GM23248 (cell line): Measurements from ENCODE around the gene BUB1B. TPM values are rescaled to one million over a fixed set of nuclear protein-coding genes. Genes with fewer than 3 reads are reported as not detected.
"Not testable (repeated sequence)": the region's sequence is repeated elsewhere in the genome, so short reads cannot be mapped to it uniquely, and the experiment has no call there.

Experiments
- DNase-seq: peaks from one replicate; pipeline ENCODE4 v3.0.0-alpha.2; 2015
- H2AFZ ChIP-seq: fragments of 200-600 bp; sonication (generic); 2 replicates; pipeline ENCODE4 v1.6.1; 2016; ENCODE audit warnings: antibody characterized with exemption
- H3F3A ChIP-seq: fragments of 200-600 bp; sonication (generic); 2 replicates; pipeline ENCODE4 v1.6.1; 2016; ENCODE audit warnings: mild to moderate bottlenecking, antibody characterized with exemption, mixed run types; ENCODE audit not compliant: insufficient read depth
- H3K27ac ChIP-seq: fragments of 200-600 bp; sonication (generic); 2 replicates; pipeline ENCODE4 v1.5.1; 2016; ENCODE audit warnings: mild to moderate bottlenecking
- H3K27me3 ChIP-seq: fragments of 200-600 bp; sonication (generic); replicated peaks from 2 replicates; pipeline ENCODE4 v1.6.1; 2016; ENCODE audit warnings: mild to moderate bottlenecking; ENCODE audit not compliant: insufficient read depth
- H3K36me3 ChIP-seq: fragments of 200-600 bp; sonication (generic); 2 replicates; pipeline ENCODE4 v1.6.1; 2016; ENCODE audit warnings: low read depth, mild to moderate bottlenecking
- H3K4me1 ChIP-seq: fragments of 200-600 bp; sonication (generic); 2 replicates; pipeline ENCODE4 v1.6.1; 2016; ENCODE audit warnings: mild to moderate bottlenecking; ENCODE audit not compliant: insufficient read depth
- H3K4me2 ChIP-seq: fragments of 200-600 bp; sonication (generic); one replicate; pipeline ENCODE4 v1.6.1; 2016; ENCODE audit warnings: mild to moderate bottlenecking; ENCODE audit not compliant: unreplicated experiment
- H3K4me3 ChIP-seq: fragments of 200-600 bp; sonication (generic); 2 replicates; pipeline ENCODE4 v1.5.1; 2016; ENCODE audit warnings: mild to moderate bottlenecking
- H3K79me2 ChIP-seq: fragments of 200-600 bp; sonication (generic); 2 replicates; pipeline ENCODE4 v1.6.1; 2016; ENCODE audit warnings: mild to moderate bottlenecking; ENCODE audit not compliant: insufficient read depth
- H3K9ac ChIP-seq: fragments of 200-600 bp; sonication (generic); 2 replicates; pipeline ENCODE4 v1.6.1; 2016; ENCODE audit warnings: mild to moderate bottlenecking
- H3K9me2 ChIP-seq: fragments of 200-600 bp; sonication (generic); 2 replicates; pipeline ENCODE4 v1.6.1; 2016; ENCODE audit warnings: mixed run types, mild to moderate bottlenecking, moderate library complexity; ENCODE audit not compliant: insufficient read depth
- H3K9me3 ChIP-seq: fragments of 200-600 bp; sonication (generic); one replicate; pipeline ENCODE4 v1.6.1; 2017; ENCODE audit warnings: low read depth
- H4K20me1 ChIP-seq: fragments of 200-600 bp; sonication (generic); 2 replicates; pipeline ENCODE4 v1.6.0; 2016; ENCODE audit not compliant: insufficient read depth
- EZH2 ChIP-seq: fragments of 200-600 bp; sonication (generic); IDR thresholded peaks from 2 replicates; pipeline ENCODE4 v1.6.1; 2018; ENCODE audit warnings: antibody characterized with exemption, mild to moderate bottlenecking; ENCODE audit not compliant: insufficient read depth, poor library complexity, severe bottlenecking
- EZH2phosphoT487 ChIP-seq: fragments of 200-600 bp; sonication (generic); IDR thresholded peaks from 2 replicates; pipeline ENCODE4 v1.6.1; 2018; ENCODE audit warnings: antibody characterized with exemption, moderate library complexity, mild to moderate bottlenecking, low read depth; ENCODE audit not compliant: insufficient read depth
- WGBS, 2 experiments: methylation state at CpG; one replicate each; pipeline ENCODE4 v1.1.6; 2015 to 2017; ENCODE audit warnings: low lambda C conversion rate in 2 of 2, low coverage in 1 of 2; ENCODE audit errors: missing lambda C conversion rate in 2 of 2; 5-methylcytosine and 5-hydroxymethylcytosine counted together
- in situ Hi-C: fragments of 300-500 bp; cut with MboI; formaldehyde crosslinking; loops from 2 replicates; pipeline ENCODE4 v1.15.0; 2020
- polyA plus RNA-seq: library from polyadenylated mRNA; unstranded; fragments of >200 nt; fragmentation: Nextera tagmentation; extraction: Ambion mirVana; gene quantifications from 2 replicates; pipeline ENCODE4 v1.2.1, GENCODE V29; 2016
- total RNA-seq: library from RNA; depleted of rRNA; stranded (reverse); fragments of >200 nt; shearing (Covaris generic); gene quantifications from 2 replicates; pipeline ENCODE4 v1.2.3, GENCODE V29; 2014

The BUB1B gene
- total and polyA plus RNA-seq, 2 experiments from 2014 or later = 9.4 to 10.2 TPM

DNA sequence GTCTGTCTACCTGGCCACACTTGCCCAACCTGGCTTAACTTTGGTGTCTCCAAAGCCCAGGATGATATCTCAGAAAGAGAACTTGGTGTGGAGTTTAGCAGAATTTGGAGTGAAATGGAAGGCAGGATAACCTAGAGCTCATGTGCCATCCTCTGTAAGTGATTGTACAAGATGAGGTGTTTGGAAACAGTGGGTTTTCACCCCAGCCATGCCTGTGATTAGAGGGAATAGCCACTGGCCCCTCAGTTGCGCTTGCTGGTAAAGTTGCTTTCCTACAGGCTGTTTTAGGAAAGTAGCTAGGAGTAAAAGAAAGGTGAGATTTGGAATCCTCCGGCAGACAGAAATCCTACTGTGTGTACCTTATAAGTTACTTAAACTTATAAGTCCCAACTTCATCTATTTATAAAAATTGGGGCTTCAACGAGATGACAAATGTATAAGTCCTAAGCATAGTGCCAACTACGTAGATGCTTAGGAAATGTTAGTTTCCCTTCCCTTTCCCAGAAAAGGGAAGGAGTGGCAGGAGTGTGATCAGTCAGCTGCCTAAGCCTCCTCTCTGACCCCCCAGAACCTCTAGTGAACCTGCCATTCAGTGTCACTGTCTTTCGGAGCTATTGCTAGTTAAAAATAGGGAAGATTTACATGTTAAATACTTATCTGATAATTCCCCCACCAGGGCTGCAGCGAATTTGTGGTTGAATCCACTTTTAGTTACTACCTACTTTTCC is 38.8 kb upstream of the BUB1B start:
- Histone ChIP-seq H4K20me1 (no peaks in the 10 kb centered on the region), H2AFZ (no peak overlapping the region), H3K9me2 (no peaks in the 10 kb centered on the region), H3K27ac (no peak overlapping the region), H3F3A (no peaks in the 10 kb centered on the region), H3K4me1 (no peaks in the 10 kb centered on the region), H3K9me3 (no peaks in the 10 kb centered on the region), H3K4me3 (no peak overlapping the region), H3K27me3 (no peaks in the 10 kb centered on the region; the same call in 1 of the 2 replicates), H3K79me2 (no peaks in the 10 kb centered on the region), H3K4me2 (no peak overlapping the region), H3K36me3 (no peaks in the 10 kb centered on the region), H3K9ac (no peak overlapping the region)
- TF ChIP-seq EZH2 (no peak), EZH2phosphoT487 (no peak)
- WGBS, 2 experiments = 69 to 72% methylated on average over 6 of the region's 6 CpGs
- in situ Hi-C loops = no loop called here
- no peak for DNase-seq

DNA sequence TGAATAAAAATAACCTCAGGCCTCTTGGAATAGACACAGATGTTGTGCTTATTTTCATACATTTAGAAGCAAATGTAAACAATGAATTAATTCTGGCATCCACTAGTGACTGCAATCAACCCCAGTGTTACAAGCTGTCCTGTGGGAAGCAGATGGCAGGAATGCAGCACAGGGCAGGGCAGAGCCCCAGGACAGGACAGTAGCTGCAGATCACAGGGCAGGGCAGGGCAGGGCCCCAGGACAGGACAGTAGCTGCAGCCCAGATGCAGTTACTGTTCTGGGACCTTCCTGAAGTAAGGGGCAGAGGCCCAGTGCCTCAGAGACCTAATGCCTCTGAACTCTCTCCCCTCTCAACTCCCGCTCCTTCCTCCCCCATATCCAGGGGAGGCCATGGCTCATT is 37.9 kb upstream of the BUB1B start:
- H4K20me1 ChIP-seq, H3K27ac ChIP-seq, DNase-seq, H3K4me2 ChIP-seq, H3K36me3 ChIP-seq, H3K9me2 ChIP-seq, H2AFZ ChIP-seq, H3K9ac ChIP-seq, H3F3A ChIP-seq, in situ Hi-C loops, H3K4me3 ChIP-seq, H3K9me3 ChIP-seq, H3K27me3 ChIP-seq, H3K4me1 ChIP-seq, H3K79me2 ChIP-seq: not testable (repeated sequence)
- 75 to 85% methylated on average over 1 of the region's 1 CpG for WGBS, 2 experiments

DNA sequence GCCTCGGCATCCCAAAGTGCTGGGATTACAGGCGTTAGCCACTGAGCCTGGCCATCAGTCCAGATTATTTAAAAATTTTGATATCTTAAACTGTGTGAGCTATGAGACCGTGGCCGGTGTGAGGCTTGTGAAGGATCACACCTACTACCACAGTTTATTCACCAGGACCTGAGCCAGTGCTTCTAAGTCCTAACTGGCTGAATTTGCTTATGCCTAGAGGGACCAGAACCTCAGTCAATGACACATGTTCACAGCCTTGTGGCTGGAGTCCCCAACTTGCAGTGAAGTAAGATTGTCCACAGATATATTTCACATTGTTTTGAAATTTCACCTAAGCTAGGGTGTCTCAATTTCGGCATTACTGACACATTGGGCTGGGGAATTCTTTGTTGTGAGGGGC is 37.0 kb upstream of the BUB1B start:
- H3K9me2 ChIP-seq, H3K4me2 ChIP-seq, H4K20me1 ChIP-seq, in situ Hi-C loops, H3K79me2 ChIP-seq, H3F3A ChIP-seq, DNase-seq, H3K27ac ChIP-seq, H3K4me1 ChIP-seq, H3K9me3 ChIP-seq, H2AFZ ChIP-seq, H3K36me3 ChIP-seq, H3K4me3 ChIP-seq, H3K9ac ChIP-seq, H3K27me3 ChIP-seq: not testable (repeated sequence)
- 85 to 93% methylated on average over 5 of the region's 5 CpGs for whole genome bisulfite sequencing, 2 experiments

DNA sequence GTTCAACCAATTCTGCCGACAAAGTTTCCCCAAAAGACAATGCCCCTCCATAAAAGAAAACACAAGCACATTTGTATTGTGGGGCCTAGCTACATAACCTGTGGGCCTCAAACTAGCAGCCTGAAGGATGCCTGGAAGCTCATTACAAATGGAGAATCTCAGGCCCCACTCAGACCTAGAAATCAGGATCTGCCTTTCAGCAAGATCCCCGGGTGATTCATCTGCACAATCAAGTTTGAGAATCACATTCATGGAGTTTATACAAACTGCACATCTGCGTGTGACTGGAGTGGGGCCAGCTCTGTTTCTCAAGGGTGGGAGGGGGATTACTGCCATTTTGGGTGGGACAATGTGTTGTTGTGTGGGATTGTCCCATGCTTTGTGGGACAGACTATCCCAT is 36.5 kb upstream of the BUB1B start:
- H3K27me3 ChIP-seq, H3F3A ChIP-seq, H3K9me2 ChIP-seq, H3K9me3 ChIP-seq, H3K79me2 ChIP-seq, H3K27ac ChIP-seq, in situ Hi-C loops, H3K36me3 ChIP-seq, H3K4me1 ChIP-seq, H2AFZ ChIP-seq, H3K4me2 ChIP-seq, H3K4me3 ChIP-seq, DNase-seq, H4K20me1 ChIP-seq, H3K9ac ChIP-seq: not testable (repeated sequence)
- 77% methylated on average over 3 of the region's 3 CpGs for WGBS, 2 experiments

DNA sequence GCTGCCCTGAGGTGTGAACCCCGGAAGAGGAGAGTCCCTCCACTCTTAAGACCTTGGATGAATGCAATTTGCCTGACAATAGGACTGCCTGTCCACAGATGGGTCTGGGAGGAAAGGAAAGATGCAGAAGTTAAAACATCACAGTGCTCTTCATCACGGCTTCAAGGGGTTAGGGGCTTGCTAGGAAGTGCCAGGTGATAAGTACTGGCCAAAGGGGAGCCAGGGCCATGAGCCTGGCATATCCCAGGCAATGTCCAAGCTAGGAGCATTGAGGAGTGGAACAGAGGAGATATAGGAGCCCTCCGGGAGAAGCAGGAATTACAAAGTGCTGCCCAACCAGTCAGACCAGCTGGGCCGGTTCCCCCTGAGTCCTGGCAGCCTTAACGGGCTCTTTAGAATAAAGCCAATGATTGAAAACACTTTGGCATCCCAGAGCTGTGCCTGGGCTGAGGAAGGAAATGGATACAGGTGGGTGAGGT is 36.0 kb upstream of the BUB1B start:
- H3K9me2 ChIP-seq, H3K36me3 ChIP-seq, H3K9me3 ChIP-seq, H3K27ac ChIP-seq, DNase-seq, H3K4me3 ChIP-seq, H3K4me2 ChIP-seq, in situ Hi-C loops, H4K20me1 ChIP-seq, H3K27me3 ChIP-seq, H3F3A ChIP-seq, H3K9ac ChIP-seq, H3K4me1 ChIP-seq, H2AFZ ChIP-seq, H3K79me2 ChIP-seq: not testable (repeated sequence)
- WGBS, 2 experiments = 35 to 45% methylated on average over 5 of the region's 5 CpGs
